HG03457 (cell line): ENCODE measurements around the gene MCM5.
"Not testable (repeated sequence)": the region's sequence is repeated elsewhere in the genome, so short reads cannot be mapped to it uniquely, and the experiment has no call there.

Experiments used
- ATAC-seq: cut with Tn5 transposase; IDR thresholded peaks from one replicate; pipeline ENCODE4 v1.9.1; 2021; ENCODE audit warnings: moderate number of reproducible peaks; ENCODE audit not compliant: unreplicated experiment

Gene MCM5

GRCh38 chr22:35399678-35400500 lies at the start of gene MCM5:
Gene MCM5, plus strand, starts transcription at chr22:35400140. Its CDS starts 299 bp downstream, at chr22:35400439.
- ATAC-seq: peak; percentile 75

DNA sequence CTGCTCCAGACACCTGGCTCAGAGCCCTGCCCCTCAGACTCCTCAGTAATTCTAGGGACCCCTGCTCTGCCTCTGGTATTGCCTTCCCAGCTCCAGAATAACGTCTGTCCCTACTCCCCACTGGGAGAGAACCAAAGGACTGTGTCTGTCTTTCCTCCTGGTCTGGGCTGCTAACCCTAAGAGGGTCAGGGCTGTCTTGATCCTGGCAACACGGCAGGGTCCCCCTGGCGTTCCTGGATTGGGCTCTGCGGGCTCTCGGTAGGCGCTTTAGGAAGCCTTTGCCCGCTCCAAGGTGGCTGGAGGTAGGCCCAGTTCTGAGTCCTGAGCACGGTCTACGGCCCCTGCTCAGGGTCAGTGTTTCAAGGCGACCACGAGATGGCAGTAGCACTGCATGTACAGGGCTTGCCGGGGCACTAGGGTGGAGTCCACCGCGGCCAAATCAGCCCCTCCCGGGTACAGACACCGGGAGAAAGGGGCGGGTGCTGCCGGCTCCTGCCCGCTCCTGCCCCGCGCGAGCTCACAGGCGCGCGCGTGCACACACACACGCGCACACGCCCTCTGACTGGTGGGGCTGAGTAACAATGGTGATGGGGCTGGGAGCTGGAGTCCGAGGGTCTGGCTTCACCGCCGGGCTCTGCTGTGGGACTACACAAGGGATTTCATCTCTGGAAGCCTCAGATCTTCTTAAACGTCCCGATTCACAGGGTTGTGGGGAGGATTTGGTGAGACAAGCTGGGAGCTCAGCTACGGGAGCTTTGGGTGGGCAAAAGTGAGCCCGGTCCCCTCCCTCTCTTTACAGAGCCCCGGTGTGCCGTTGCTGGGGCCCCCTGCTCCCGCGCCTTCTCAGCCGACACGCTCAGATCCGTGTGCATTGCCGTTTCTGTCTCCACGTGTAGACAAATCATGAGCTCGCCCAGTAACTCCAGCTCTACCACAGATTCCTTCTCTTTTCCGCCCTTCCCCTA lies 49.1 kb upstream of the MCM5 start:
- peak; percentile 55 for ATAC-seq

DNA sequence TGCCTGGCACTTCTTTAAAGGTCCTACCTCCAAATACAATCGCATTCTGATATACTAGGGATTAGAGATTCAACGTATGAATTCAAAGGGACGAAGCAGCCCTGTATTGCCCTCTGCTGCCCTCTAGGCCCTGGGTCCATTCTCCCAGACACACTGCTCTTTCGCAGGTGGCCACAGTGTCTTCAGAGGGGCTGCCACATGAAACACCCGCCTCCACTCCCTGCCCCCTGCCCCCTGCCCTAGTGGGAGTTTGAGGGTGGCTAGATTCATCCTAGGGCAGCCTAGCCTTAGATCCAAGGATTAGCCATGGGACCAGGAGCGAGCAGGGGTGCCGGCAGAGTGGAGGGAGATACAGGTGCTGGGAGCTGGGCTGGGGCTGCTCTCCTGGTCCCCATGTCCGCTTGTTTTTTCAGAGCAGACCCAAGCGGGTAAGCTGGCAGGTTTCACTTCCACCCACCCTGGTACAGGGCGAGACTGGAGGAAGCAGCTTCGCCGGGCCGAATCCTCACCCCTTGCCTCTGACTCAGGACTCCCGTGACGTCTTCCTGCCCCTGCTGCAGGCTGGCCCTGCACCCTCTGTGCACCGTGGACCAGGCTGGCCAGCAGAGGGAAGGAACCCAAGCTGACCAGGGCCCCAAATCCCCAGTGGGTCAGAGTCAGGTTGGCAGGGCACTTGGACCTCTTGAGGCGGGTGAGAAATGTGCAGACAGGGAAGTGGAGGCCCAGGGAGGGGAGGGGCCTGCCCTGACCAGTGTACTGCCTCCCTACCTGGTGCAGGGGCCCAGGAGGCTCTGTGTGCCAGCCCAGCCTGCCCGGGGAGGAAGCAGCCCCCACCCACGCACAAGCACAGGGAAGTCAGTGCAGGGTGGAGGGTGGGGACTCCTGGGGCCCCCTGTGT lies 47.5 kb upstream of the MCM5 start:
- no peak for ATAC-seq

DNA sequence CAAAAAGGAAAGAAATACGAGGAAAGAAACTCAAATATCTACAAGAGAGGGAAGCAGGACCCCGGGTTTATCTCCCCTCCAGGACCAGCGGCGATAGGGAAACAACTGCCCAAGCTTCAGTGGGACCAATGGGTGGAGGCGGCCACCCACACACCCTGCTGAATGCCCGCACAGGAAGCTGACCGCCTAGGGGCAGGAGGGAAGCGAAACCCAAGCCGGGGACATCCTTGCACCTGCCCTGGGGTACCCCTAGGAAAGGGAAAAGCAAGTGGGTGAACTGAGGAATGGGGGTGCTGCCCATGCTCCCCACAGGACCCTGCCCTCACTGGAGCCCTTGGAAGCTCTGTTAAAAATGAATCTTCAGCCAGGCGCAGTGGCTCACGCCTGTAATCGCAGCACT lies 46.6 kb upstream of the MCM5 start:
- no peak for ATAC-seq

DNA sequence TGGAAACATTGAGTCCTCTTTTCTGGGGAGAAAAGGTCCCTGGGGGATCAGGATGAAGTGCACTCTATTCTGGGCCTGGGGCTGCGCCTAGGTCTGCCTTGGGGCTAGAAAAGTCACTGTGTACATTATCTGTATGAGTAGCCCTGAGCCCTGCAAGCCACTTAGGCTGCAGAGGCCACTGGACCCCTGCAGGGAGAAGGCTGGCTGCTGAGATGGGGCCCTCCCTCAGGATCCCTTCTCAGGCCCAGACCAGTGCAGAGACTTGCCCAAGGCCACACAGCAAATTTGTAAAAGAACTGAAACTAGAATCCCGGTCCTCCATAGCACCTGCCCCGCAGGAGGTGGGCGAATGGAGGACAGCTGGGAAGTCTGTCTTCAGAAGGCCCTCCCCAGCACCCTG lies 45.9 kb upstream of the MCM5 start:
- no peak for ATAC-seq

DNA sequence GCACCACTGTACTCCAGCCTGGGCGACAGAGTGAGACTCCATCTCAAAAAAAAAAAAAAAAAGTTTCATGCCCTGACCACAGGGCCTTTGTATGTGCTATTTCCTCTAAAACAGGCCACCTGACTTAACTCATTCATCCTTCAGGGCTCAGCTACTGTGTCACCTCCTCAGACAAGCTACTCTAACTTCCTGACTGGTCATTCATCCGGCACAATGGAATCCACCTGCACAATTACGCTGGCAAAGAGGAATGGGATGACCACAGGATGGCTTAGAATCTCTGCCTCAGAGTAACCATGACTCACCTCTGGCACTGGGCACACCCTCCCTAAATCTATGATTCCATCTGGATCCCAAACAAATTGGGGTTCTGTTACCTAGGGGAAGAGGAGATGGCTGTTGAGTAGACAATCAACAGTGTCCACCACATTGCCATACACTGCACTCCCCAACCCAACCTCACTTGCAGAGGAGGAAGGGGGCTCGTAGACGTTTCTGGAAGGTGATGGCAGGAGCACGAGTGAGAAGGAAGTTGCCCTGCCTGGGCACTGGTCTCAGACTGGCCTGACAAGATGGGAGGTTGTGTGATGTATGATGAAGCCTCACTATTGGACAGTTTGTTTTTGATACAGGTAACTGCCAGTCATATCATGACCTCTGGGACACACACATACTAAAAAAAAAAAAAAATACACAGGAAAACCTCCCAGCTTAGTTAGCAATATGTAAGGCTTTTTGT lies 41.9 kb upstream of the MCM5 start:
- ATAC-seq: no peak

- ATAC-seq: no peak
Measured at GRCh38 chr22:35359380-35360065, 40.4 kb upstream of the MCM5 start.

DNA sequence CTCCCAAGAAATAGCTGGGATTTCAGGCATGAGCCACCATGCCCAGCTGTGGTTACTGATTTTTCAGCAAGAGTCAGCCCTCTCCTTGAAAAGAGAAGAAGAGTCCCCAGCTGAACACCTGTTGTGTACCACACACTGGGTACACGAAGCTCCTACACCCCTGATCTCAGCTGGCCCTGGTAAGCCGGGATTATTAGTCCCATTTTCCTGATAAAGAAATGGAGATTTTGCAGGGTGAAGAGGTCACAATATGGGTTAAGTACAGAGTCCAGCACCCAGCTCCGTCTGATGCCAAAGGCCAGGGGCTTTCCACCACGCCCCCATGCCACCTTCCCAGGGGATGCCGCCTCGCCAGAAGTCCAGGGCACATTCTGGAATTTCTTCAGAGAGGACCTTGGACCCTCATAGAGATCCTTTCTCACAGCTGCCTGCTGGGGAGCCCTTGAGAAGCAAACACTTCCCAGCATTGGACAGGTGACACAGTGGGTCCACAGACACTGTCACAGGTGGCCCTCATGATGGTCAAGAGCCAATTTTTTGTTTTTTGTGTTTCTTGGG lies 38.9 kb upstream of the MCM5 start:
- ATAC-seq: no peak

DNA sequence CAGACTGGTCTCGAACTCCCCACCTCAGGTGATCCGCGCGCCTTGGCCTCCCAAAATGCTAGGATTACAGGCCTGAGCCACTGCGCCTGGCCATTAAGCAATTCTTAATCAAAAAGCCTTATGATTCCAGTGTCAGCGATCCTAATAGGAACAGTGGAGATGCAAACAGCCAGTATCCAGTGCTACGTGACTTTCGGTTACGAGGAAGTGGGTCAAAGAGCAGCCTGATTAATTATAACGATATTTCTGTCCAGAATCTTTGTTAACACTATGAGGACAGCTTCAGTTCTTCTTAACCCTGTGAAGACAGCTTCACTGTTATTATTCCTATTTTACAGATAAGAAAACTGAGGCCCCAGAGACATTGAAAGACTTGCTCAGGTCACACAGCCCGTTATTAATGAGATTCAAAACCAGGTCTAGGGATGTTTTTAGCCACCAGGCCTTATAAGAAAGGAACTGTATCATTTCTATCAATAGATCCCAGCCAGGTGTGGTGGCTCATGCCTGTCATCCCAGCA lies 36.3 kb upstream of the MCM5 start:
- ATAC-seq: no peak

DNA sequence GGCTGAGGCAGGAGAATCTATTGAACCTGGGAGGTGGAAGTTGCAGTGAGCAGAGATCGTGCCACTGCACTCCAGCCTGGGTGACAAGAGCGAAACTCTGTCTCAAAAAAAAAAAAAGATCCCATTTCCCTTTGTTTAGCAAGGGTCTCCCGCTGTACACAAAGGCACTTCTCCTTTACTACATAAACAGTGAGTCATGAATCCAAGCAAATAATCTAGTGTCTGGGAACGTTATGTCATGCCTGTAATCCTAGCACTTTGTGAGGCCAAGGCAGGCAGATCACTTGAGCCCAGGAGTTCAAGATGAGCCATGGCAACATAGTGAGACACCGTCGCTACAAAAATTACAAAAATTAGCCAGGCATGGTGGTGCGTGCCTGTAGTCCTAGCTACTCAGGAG lies 35.7 kb upstream of the MCM5 start:
- ATAC-seq: not testable (repeated sequence)

DNA sequence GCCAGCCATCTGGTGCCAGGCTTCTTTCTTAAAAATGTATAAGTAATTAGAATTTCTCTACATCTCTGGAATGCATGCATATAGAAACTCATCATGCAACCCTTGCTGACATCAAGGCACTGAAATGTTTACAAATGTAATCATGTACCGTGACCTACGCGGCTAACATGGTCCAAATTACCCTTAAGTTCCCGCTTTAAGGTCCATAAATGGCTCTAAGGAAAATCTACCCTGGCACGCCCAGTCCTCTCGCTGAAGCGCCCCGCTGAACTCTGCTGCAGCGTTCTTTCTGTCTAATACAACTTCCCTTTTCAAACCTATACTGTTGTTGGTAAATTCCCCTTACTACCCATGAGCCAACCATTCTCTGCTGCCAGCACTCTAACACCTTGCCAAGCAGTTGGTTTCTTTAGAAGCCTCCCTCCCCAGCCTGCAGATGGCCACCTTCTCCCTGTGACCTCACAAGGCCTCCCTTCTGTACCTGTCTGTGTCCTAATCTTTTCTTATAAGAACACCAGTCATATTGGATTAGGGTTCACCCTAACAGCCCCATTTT lies 32.5 kb upstream of the MCM5 start:
- ATAC-seq: no peak

DNA sequence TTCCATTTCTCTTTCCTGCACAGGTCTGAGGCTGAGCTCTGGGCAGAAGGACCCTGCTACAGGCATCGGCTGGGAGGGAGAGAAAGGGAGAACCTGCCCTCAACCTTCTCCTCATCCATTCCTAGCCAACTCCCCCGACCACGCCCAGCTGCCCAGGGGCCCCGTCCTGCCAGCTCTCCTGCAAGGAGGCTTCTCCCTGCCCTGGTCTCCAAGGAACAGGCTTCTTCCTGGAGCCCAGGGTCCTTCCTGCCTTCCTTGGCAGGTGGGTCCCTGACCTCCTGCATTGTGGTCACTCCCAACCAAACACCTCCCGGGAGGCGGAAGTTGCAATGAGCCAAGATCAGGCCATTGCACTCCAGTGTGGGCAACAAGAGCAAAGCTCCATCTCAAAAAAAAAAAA lies 31.6 kb upstream of the MCM5 start:
- no peak for ATAC-seq

DNA sequence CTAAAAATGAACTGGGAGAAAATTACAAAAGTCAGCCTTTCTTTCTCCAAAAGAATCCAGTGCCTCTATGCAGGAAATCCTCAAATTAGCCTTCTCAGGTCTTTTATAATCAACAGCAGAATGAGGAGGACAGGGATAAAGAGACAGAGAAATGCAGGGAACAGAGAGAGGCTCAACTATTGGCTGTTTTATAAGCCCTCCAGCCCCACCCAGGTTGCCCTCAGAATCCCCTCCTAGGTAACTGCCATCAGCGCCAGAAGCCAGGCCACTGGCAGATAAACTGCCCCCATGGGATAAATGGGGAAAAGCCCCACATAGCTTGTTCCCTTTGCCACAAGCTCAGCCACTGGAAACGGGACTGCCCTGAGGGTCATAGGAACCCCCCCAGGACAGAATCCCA lies 29.9 kb upstream of the MCM5 start:
- no peak for ATAC-seq

- ATAC-seq: no peak
Measured at GRCh38 chr22:35373781-35374180, 26.2 kb upstream of the MCM5 start.

- ATAC-seq: no peak
Measured at GRCh38 chr22:35375031-35375430, 24.9 kb upstream of the MCM5 start.

GRCh38 chr22:35375526-35375925 lies 24.4 kb upstream of the MCM5 start:
- ATAC-seq: no peak

GRCh38 chr22:35376728-35377472 lies 23.0 kb upstream of the MCM5 start:
- ATAC-seq: no peak

DNA sequence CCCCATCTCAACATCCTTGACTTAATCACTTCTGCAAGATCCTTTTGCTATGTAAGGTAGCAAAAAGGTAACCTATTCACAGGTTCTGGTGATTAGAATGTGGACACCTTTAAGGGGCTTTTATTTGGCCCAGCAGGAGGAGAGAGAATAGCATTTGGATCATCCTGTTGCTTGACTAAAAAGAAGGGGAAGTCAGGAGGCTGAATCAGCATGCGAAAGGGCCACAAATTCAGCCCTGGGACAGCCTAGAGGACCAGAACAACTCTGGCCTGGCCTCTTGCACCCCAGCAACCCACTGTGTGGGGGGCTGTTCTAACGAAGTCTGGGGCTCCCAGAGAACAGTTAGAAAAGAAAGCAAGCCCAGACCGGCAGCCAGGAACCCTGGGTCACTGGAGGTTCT lies 22.2 kb upstream of the MCM5 start:
- no peak for ATAC-seq
